ENCODE measurements around the gene GALNT16. TPM values are rescaled to one million over a fixed set of nuclear protein-coding genes. Genes with fewer than 3 reads are reported as not detected.

GALNT16 gene
- total RNA-seq, 1 experiment from 2014 or later: 4.0 TPM

- no peaks in the 10 kb centered on the region for H3K36me3 Mint-ChIP-seq (ENCODE audit: insufficient read depth, unreplicated experiment)
- H3K27ac Mint-ChIP-seq (ENCODE audit: unreplicated experiment): no peak overlapping the region
- BruUV-seq (replicated peaks): no TSS peak
- H3K9me3 Mint-ChIP-seq (ENCODE audit: low read depth, unreplicated experiment): no peaks in the 10 kb centered on the region
- peaks cover 14% of the 10 kb centered on the region for H3K27me3 Mint-ChIP-seq (ENCODE audit: unreplicated experiment)
- intact Hi-C loops (cut with micrococcal nuclease; ENCODE audit: unreplicated experiment): loop anchor here (5.0 kb wide), 1 partner anchor 77 kb away; no protein-coding TSS in a partner anchor
- H3K4me1 Mint-ChIP-seq (ENCODE audit: low read depth, unreplicated experiment): no peaks in the 10 kb centered on the region
- DNase-seq: no peak
- H3K4me3 Mint-ChIP-seq (ENCODE audit: low read depth, unreplicated experiment): no peak overlapping the region
- CTCF ChIA-PET: no interaction called here
- no peak for TF ChIP-seq CTCF (IDR thresholded peaks at IDR 0.05; ENCODE audit: unreplicated experiment)
These were observed 74.6 kb downstream of the GALNT16 start for GRCh38 chr14:69334576-69334975.

GRCh38 chr14:69335371-69335771 lies 75.4 kb downstream of the GALNT16 start:
- no peak for DNase-seq
- no peaks in the 10 kb centered on the region for H3K9me3 Mint-ChIP-seq (ENCODE audit: low read depth, unreplicated experiment)
- TF ChIP-seq CTCF (IDR thresholded peaks at IDR 0.05; ENCODE audit: unreplicated experiment): no peak
- BruUV-seq (replicated peaks): no TSS peak
- H3K36me3 Mint-ChIP-seq (ENCODE audit: insufficient read depth, unreplicated experiment): no peaks in the 10 kb centered on the region
- H3K4me3 Mint-ChIP-seq (ENCODE audit: low read depth, unreplicated experiment): no peak overlapping the region
- H3K27me3 Mint-ChIP-seq (ENCODE audit: unreplicated experiment): peaks cover 14% of the 10 kb centered on the region
- no peaks in the 10 kb centered on the region for H3K4me1 Mint-ChIP-seq (ENCODE audit: low read depth, unreplicated experiment)
- intact Hi-C loops (cut with micrococcal nuclease; ENCODE audit: unreplicated experiment): no loop called here
- CTCF ChIA-PET: no interaction called here
- no peak overlapping the region for H3K27ac Mint-ChIP-seq (ENCODE audit: unreplicated experiment)

- CTCF ChIA-PET: no interaction called here
- Mint-ChIP-seq H3K36me3 (ENCODE audit: insufficient read depth, unreplicated experiment) (no peaks in the 10 kb centered on the region), H3K4me1 (ENCODE audit: low read depth, unreplicated experiment) (peaks cover 6% of the 10 kb centered on the region), H3K4me3 (ENCODE audit: low read depth, unreplicated experiment) (no peak overlapping the region), H3K9me3 (ENCODE audit: low read depth, unreplicated experiment) (no peaks in the 10 kb centered on the region), H3K27ac (ENCODE audit: unreplicated experiment) (no peak overlapping the region), H3K27me3 (ENCODE audit: unreplicated experiment) (peaks cover 14% of the 10 kb centered on the region)
- no TSS peak for BruUV-seq (replicated peaks)
- no peak for TF ChIP-seq CTCF (IDR thresholded peaks at IDR 0.05; ENCODE audit: unreplicated experiment)
- no peak for DNase-seq
- intact Hi-C loops (cut with micrococcal nuclease; ENCODE audit: unreplicated experiment): no loop called here
These were observed 78.0 kb downstream of the GALNT16 start for GRCh38 chr14:69337984-69338383.

GRCh38 chr14:69339426-69339825 lies 79.5 kb downstream of the GALNT16 start:
- CTCF ChIA-PET: no interaction called here

More at GRCh38 chr14:69339426-69339825, 79.5 kb downstream of the GALNT16 start:
- no TSS peak for BruUV-seq (replicated peaks)
- Mint-ChIP-seq H3K4me3 (ENCODE audit: low read depth, unreplicated experiment) (no peak overlapping the region), H3K27ac (ENCODE audit: unreplicated experiment) (no peak overlapping the region), H3K4me1 (ENCODE audit: low read depth, unreplicated experiment) (peaks cover 19% of the 10 kb centered on the region), H3K27me3 (ENCODE audit: unreplicated experiment) (peaks cover 14% of the 10 kb centered on the region), H3K9me3 (ENCODE audit: low read depth, unreplicated experiment) (no peaks in the 10 kb centered on the region), H3K36me3 (ENCODE audit: insufficient read depth, unreplicated experiment) (no peaks in the 10 kb centered on the region)
- intact Hi-C loops (cut with micrococcal nuclease; ENCODE audit: unreplicated experiment): no loop called here
- DNase-seq: no peak
- TF ChIP-seq CTCF (IDR thresholded peaks at IDR 0.05; ENCODE audit: unreplicated experiment): no peak

Measured in Calu3 (cell line).